Measurements from ENCODE around the gene KCNG3.

KCNG3 gene

GRCh38 chr2:42486145-42486906 lies 7.5 kb downstream of the KCNG3 start:
- DNase-seq (ENCODE audit: low spot score), result no peak

- no peak for DNase-seq (ENCODE audit: low spot score)
These were observed 13.4 kb downstream of the KCNG3 start for GRCh38 chr2:42480402-42480801.

GRCh38 chr2:42474765-42475454 lies 18.9 kb downstream of the KCNG3 start:
- no peak for DNase-seq (ENCODE audit: low spot score)

- no peak for DNase-seq (ENCODE audit: low spot score)
These were observed 23.1 kb downstream of the KCNG3 start for GRCh38 chr2:42470706-42471105.

GRCh38 chr2:42464631-42465030 lies 29.2 kb downstream of the KCNG3 start:
- no peak for DNase-seq (ENCODE audit: low spot score)

- DNase-seq (ENCODE audit: low spot score), result no peak
These were observed 30.2 kb downstream of the KCNG3 start for GRCh38 chr2:42463570-42463969.

GRCh38 chr2:42459296-42459695 lies 34.5 kb downstream of the KCNG3 start:
- DNase-seq (ENCODE audit: low spot score), result no peak

GRCh38 chr2:42458396-42458795 lies 35.4 kb downstream of the KCNG3 start:
- no peak for DNase-seq (ENCODE audit: low spot score)

GRCh38 chr2:42457011-42457410 lies 36.8 kb downstream of the KCNG3 start:
- no peak for DNase-seq (ENCODE audit: low spot score)

- DNase-seq (ENCODE audit: low spot score), result no peak
These were observed 37.5 kb downstream of the KCNG3 start for GRCh38 chr2:42456126-42456839.

- DNase-seq (ENCODE audit: low spot score), result no peak
These were observed 41.2 kb downstream of the KCNG3 start for GRCh38 chr2:42452545-42452944.

GRCh38 chr2:42450136-42450535 lies 43.6 kb downstream of the KCNG3 start:
- no peak for DNase-seq (ENCODE audit: low spot score)

GRCh38 chr2:42449163-42450087 lies 44.4 kb downstream of the KCNG3 start:
- no peak for DNase-seq (ENCODE audit: low spot score)

GRCh38 chr2:42448163-42448562 lies 45.6 kb downstream of the KCNG3 start:
- DNase-seq (ENCODE audit: low spot score), result no peak

- DNase-seq (ENCODE audit: low spot score), result no peak
These were observed 47.1 kb downstream of the KCNG3 start for GRCh38 chr2:42446503-42447271.

GRCh38 chr2:42443718-42444399 lies 49.9 kb downstream of the KCNG3 start:
- DNase-seq (ENCODE audit: low spot score), result no peak

- no peak for DNase-seq (ENCODE audit: low spot score)
These were observed 51.0 kb downstream of the KCNG3 start for GRCh38 chr2:42442774-42443173.

GRCh38 chr2:42438685-42439084 lies 55.1 kb downstream of the KCNG3 start:
- no peak for DNase-seq (ENCODE audit: low spot score)

- DNase-seq (ENCODE audit: low spot score), result no peak
These were observed 57.4 kb downstream of the KCNG3 start for GRCh38 chr2:42436370-42436769.

- no peak for DNase-seq (ENCODE audit: low spot score)
These were observed 58.2 kb downstream of the KCNG3 start for GRCh38 chr2:42435628-42436027.

- DNase-seq (ENCODE audit: low spot score), result no peak
These were observed 63.6 kb downstream of the KCNG3 start for GRCh38 chr2:42430188-42430587.

All from HuH-7 (cell line).